ENCODE results near the gene SNORC.

SNORC gene

GRCh38 chr2:232884001-232884421 lies 13.9 kb downstream of the SNORC start:
- Histone ChIP-seq H3K9me2 (replicated peaks; ENCODE audit: insufficient read depth, low read length) (no peaks in the 10 kb centered on the region), H2AFZ (ENCODE audit: low read depth, low read length, severe bottlenecking) (no peak overlapping the region), H3K36me3 (ENCODE audit: low read length) (no peaks in the 10 kb centered on the region), H3K4me3 (ENCODE audit: insufficient read depth, low read length, poor library complexity, severe bottlenecking) (no peak overlapping the region), H3K27me3 (ENCODE audit: low read length) (no peaks in the 10 kb centered on the region), H3K9ac (ENCODE audit: low read length) (no peak overlapping the region), H3K9me3 (ENCODE audit: insufficient read depth, low read length) (no peaks in the 10 kb centered on the region), H3K27ac (ENCODE audit: low read depth, low read length) (no peak overlapping the region), H3K4me2 (ENCODE audit: low read depth, low read length, poor library complexity, severe bottlenecking) (no peak overlapping the region), H4K20me1 (ENCODE audit: low read depth, low read length) (no peaks in the 10 kb centered on the region), H3F3A (ENCODE audit: insufficient read depth) (no peaks in the 10 kb centered on the region), H3K79me2 (ENCODE audit: insufficient read depth, low read length) (no peaks in the 10 kb centered on the region)
- TF ChIP-seq, protein P1, sequence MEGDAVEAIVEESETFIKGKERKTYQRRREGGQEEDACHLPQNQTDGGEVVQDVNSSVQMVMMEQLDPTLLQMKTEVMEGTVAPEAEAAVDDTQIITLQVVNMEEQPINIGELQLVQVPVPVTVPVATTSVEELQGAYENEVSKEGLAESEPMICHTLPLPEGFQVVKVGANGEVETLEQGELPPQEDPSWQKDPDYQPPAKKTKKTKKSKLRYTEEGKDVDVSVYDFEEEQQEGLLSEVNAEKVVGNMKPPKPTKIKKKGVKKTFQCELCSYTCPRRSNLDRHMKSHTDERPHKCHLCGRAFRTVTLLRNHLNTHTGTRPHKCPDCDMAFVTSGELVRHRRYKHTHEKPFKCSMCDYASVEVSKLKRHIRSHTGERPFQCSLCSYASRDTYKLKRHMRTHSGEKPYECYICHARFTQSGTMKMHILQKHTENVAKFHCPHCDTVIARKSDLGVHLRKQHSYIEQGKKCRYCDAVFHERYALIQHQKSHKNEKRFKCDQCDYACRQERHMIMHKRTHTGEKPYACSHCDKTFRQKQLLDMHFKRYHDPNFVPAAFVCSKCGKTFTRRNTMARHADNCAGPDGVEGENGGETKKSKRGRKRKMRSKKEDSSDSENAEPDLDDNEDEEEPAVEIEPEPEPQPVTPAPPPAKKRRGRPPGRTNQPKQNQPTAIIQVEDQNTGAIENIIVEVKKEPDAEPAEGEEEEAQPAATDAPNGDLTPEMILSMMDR (IDR thresholded peaks at IDR 0.05; ENCODE audit: insufficient read depth, low read length, poor library complexity, severe bottlenecking) = no peak
- no peak for TF ChIP-seq EZH2phosphoT487 (conservative IDR thresholded peaks at IDR 0.05; ENCODE audit: low read length)

GRCh38 chr2:232884549-232885263 lies 14.6 kb downstream of the SNORC start:
- H3K9me3 ChIP-seq (ENCODE audit: insufficient read depth, low read length) = no peaks in the 10 kb centered on the region
- no peaks in the 10 kb centered on the region for H3K27me3 ChIP-seq (ENCODE audit: low read length)
- no peaks in the 10 kb centered on the region for H3K9me2 ChIP-seq (replicated peaks; ENCODE audit: insufficient read depth, low read length)
- H3K4me3 ChIP-seq (ENCODE audit: insufficient read depth, low read length, poor library complexity, severe bottlenecking) = no peak overlapping the region
- H4K20me1 ChIP-seq (ENCODE audit: low read depth, low read length) = no peaks in the 10 kb centered on the region
- H3K79me2 ChIP-seq (ENCODE audit: insufficient read depth, low read length) = no peaks in the 10 kb centered on the region
- H3K9ac ChIP-seq (ENCODE audit: low read length) = no peak overlapping the region
- TF ChIP-seq, protein P1 (IDR thresholded peaks at IDR 0.05; ENCODE audit: insufficient read depth, low read length, poor library complexity, severe bottlenecking) = no peak
- TF ChIP-seq EZH2phosphoT487 (conservative IDR thresholded peaks at IDR 0.05; ENCODE audit: low read length) = no peak
- H3K4me2 ChIP-seq (ENCODE audit: low read depth, low read length, poor library complexity, severe bottlenecking) = no peak overlapping the region
- H3K36me3 ChIP-seq (ENCODE audit: low read length) = no peaks in the 10 kb centered on the region
- H2AFZ ChIP-seq (ENCODE audit: low read depth, low read length, severe bottlenecking) = no peak overlapping the region
- no peaks in the 10 kb centered on the region for H3F3A ChIP-seq (ENCODE audit: insufficient read depth)
- H3K27ac ChIP-seq (ENCODE audit: low read depth, low read length) = no peak overlapping the region

GRCh38 chr2:232885264-232885961 lies 15.3 kb downstream of the SNORC start:
- no peaks in the 10 kb centered on the region for H3K79me2 ChIP-seq (ENCODE audit: insufficient read depth, low read length)
- H4K20me1 ChIP-seq (ENCODE audit: low read depth, low read length) = no peaks in the 10 kb centered on the region
- no peaks in the 10 kb centered on the region for H3K36me3 ChIP-seq (ENCODE audit: low read length)
- TF ChIP-seq EZH2phosphoT487 (conservative IDR thresholded peaks at IDR 0.05; ENCODE audit: low read length) = no peak
- TF ChIP-seq, protein P1 (IDR thresholded peaks at IDR 0.05; ENCODE audit: insufficient read depth, low read length, poor library complexity, severe bottlenecking) = no peak
- no peaks in the 10 kb centered on the region for H3K9me3 ChIP-seq (ENCODE audit: insufficient read depth, low read length)
- no peak overlapping the region for H3K27ac ChIP-seq (ENCODE audit: low read depth, low read length)
- H3F3A ChIP-seq (ENCODE audit: insufficient read depth) = no peaks in the 10 kb centered on the region
- no peak overlapping the region for H3K9ac ChIP-seq (ENCODE audit: low read length)
- H3K4me3 ChIP-seq (ENCODE audit: insufficient read depth, low read length, poor library complexity, severe bottlenecking) = no peak overlapping the region
- no peaks in the 10 kb centered on the region for H3K9me2 ChIP-seq (replicated peaks; ENCODE audit: insufficient read depth, low read length)
- no peak overlapping the region for H3K4me2 ChIP-seq (ENCODE audit: low read depth, low read length, poor library complexity, severe bottlenecking)
- no peaks in the 10 kb centered on the region for H3K27me3 ChIP-seq (ENCODE audit: low read length)
- no peak overlapping the region for H2AFZ ChIP-seq (ENCODE audit: low read depth, low read length, severe bottlenecking)

Data from SU-DHL-6 (cell line).